Measurements from ENCODE around the gene TAX1BP1. TPM values are rescaled to one million over a fixed set of nuclear protein-coding genes. Genes with fewer than 3 reads are reported as not detected.
"Not testable (repeated sequence)": the region's sequence is repeated elsewhere in the genome, so short reads cannot be mapped to it uniquely, and the experiment has no call there.

TAX1BP1 gene
- total RNA-seq, 1 experiment from 2014 or later, result 164 TPM

DNA sequence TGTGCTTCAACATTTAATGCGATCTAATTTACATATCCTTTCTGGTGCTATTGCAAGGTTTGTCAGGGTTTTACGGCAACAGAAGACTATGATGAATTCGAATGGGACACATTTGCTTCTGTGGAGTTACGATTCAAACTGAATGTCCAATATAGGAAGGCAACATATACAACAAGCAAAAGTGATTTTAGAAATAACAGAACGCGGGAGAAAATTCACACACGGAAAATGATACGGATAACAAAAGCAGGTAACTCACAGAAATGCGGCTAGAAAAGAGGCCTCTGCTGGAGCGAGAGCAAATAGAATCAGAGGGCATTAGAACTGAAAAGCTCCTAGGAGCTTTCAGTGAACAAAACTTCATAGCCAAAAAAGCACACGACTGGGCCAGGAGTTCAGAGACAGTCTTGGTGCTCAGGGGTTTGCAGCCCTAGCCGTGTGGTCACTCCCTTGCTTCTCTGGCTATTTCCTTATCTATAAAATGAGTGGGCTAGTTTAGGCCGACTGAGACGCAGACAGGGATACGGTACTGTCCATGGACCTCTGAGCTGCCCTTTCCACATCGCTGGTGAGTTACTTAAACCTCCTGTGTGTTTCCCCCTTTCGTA is 557 bp upstream of the TAX1BP1 start:
- no peak for DNase-seq (ENCODE audit: low spot score)

DNA sequence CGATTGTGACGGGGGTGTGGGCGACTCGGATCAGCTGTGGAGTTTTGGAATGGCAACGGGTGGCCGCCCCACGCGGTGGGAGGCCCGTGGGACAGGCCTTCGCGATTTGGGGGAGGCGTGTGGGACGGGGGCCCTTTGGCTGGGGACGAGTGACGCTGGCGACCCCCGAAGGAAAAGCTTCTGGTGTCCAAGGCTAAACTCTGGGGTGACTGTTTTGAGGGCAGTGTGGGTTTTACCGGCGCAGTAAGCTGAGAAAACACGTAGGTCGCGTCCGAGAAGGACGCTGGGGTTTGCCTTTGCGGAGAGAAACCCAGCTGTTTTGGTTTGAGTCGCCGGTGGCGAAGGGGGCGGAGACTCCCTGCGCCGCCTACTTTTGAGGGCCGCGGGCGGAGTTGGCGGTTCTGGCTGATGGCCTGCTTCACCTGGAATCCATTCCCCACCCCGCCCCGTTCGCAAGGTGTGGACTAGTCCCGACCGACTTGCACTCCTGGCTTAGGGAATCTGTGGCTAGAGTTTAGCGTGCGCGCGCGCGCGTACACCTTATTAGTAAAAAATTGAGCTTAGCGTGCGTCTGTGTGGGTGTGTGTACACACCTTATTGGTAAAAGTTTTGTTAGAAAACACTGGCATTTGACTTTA is 606 bp downstream of the TAX1BP1 start:
- peak; percentile 91 for DNase-seq (ENCODE audit: low spot score)

DNA sequence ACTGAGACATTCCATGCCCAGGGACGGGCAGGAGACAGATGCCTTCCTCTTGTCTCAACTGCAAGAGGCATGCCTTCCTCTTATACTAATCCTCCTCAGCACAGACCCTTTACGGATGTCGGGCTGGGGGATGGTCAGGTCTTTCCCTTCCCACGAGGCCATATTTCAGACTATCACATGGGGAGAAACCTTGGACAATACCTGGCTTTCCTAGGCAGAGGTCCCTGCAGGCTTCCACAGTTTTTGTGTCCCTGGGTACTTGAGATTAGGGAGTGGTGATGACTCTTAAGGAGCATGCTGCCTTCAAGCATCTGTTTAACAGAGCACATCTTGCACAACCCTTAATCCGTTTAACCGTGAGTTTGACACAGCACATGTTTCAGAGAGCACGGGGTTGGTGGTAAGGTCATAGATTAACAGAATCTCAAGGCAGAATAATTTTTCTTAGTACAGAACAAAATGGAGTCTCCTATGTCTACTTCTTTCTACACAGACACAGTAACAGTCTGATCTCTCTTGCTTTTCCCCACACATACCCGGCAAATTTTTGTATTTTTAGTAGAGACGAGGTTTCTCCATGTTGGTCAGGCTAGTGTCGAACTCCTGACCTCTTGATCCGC is 2.2 kb downstream of the TAX1BP1 start:
- not testable (repeated sequence) for DNase-seq (ENCODE audit: low spot score)

DNA sequence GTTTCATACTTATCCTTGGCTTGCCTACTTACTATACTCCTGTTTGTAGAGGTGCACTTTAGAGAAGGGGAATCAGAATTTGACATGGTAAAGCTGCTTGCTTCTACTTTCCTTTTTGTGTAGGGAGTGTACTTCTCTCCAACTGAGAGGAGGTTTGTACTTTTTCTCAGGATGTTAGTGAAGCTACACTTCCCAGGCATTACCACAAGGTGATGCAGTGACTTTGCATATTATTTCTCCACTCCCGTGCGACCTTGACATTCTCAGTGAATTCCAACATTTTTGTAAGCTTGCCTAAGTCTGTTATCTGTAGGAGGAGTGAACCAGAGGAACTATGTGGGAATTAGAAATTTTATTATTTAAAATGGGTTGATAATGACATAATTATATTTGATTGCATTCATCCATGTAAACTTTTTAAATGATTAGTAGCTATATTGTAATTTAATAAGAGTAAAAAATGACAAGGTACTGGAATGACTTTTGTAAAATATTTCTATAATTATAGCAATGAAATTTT is 5.2 kb downstream of the TAX1BP1 start:
- peak; percentile 98 for DNase-seq (ENCODE audit: low spot score)

DNA sequence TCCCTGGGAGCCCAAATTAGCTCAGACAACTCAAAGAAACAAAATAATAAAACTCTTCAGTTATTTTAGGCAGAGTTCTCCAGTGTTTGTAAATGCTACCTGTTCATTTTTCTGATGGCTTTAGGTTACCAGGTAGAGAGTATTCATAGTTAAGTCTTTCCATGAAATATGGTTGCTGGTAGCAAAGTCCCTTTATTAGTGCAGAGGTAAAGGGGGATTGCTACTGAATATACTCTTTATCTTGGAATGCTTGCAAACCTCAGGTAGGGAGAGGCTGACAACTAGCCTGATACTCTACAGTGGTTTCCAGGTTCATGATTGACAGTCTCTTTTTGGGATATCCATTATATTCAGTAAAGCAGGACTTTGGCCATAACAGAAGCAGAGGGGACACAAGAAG is 6.5 kb downstream of the TAX1BP1 start:
- no peak for DNase-seq (ENCODE audit: low spot score)

DNA sequence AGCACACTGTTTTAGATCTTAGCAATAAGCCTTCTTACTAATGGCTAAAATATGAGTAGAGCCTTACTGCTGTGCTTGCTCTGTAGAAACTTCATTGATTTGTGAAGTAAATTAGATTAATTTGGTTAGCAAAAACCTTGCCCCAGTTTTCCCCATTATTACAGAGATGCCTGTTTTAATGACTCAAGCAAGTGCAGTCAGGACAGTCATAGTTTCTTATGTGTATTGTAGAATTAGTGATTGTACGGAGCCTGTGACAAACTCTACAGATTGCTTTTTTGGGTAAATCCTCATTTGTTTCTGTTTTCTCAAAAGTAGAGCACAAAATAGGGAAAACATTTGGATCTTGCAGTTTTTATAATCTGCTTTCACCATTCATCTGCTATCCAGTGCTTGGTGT is 7.0 kb downstream of the TAX1BP1 start:
- DNase-seq (ENCODE audit: low spot score), result no peak

DNA sequence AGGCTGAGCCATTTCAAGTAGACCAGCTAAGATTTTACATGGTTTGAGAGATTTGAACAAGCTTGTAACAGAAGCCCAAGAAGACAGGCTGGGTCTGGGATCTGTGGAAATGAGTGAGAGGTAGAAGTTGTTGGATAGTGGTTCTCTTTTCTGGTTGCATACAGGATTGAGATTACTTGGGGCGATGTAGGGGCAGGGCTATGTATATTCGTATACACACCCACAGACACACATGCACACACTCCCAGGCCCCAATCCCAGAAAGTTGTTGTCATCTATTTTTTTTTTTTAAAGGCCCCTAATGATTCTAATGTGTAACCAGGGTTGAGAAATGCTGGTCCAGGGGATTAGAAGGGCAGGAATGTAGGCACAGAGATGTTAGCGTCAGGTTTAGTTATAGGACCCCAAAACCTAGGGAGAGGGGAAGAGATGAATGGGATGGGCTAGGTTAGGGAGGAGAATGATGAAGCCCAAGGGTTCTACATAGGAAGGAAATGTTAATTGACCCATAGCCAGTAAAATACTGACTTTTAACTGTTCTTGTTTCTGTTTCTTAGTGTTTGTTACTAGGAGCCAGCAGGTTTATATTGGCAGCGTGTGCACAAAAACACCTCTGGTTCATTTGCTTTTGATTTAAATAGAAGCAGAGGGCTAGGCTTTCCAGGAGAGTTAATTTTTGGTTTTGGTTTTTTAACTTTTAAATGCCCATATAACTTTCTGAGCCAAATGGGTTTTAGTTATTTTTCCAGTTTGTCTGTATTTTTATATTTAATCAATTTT is 7.8 kb downstream of the TAX1BP1 start:
- DNase-seq (ENCODE audit: low spot score), result no peak

DNA sequence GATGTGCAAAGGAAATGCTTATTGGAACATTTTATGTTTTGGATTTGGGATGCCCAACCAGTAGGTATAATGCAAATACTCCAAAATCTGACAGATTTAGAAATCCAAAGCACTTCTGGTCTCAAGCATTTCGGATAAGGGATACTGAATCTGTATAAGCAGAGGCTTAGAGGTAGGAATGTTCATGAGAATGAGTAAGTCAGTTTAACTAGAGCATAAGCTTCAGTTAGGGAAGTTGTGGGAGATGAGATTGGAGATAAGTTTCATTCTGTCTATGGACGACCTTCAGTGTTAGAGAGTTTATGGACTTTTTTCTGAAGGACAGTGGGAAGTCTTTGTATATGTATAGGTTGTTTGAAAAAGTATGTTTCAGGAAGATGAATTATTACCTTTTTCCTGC is 10.4 kb downstream of the TAX1BP1 start:
- DNase-seq (ENCODE audit: low spot score), result no peak

DNA sequence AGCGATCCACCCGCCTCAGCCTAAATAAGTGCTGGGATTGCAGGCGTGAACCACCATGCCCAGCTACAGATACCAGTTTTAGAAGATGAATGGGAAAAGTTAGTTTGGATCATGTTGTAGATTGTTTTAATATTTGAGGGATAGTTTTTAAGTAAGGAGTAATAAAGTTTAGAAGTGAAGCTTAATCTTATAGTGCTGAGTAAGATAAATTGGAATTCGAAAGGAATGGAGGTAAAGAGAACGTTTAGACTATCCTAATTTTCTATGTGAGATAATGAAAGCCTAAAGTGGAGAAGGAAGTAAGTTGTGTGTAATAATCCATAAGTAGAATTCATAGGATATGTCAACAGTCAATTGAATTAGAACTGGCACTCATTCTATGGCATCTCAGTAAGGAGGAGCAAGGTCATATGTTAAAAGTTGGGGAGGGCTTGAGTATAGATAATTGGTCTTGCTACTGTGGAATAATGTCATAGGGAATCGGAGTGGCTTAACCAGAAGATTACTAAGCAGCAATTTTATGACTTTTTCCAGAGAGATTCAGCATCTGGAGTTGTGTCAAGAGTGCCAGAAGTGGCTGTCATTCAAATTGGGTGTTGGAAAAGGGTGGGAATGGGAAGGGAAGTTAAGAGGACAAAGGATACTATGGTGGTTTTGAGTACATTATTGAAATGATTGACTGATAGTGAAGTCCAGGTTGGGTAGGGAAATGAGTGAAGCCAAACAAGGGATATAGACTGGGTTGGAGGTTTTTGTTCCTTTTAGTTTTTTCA is 12.1 kb downstream of the TAX1BP1 start:
- no peak for DNase-seq (ENCODE audit: low spot score)

DNA sequence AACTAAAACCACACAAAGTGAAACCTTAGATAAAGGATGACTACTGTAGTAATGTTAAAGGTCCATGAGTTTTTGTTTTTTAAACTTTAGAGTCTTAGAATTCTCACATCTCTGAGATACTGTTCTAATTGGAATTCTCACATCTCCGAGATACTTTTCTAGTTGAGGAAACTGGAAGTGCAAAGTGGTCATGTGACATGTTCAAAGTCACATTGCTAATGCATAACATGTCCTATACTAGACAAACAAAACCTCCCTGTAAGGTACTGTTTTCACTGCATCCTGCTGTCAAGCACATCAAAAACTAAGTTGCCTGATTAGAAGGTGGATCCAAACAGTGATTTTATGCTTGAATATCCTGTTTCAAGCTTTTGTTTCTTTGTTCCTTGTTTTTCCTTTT is 13.9 kb downstream of the TAX1BP1 start:
- no peak for DNase-seq (ENCODE audit: low spot score)

DNA sequence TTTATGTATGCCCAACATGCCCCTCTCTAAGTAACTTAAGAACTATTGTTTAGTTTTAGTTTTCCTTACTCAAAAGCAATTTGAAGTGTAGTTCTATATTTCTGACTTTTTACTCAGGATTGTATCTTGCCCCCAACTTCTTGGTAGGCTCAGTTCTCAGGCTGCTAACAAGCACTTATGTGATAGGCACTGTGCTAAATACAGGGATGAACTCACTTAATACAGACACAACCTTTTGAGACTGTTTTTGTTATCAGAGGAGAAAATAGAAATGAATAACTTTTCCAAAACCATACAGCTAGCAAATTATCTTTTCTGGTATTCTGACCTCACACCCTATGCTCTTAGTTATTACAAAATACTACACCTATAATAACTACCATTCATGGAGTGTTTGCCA is 16.3 kb downstream of the TAX1BP1 start:
- DNase-seq (ENCODE audit: low spot score), result no peak

DNA sequence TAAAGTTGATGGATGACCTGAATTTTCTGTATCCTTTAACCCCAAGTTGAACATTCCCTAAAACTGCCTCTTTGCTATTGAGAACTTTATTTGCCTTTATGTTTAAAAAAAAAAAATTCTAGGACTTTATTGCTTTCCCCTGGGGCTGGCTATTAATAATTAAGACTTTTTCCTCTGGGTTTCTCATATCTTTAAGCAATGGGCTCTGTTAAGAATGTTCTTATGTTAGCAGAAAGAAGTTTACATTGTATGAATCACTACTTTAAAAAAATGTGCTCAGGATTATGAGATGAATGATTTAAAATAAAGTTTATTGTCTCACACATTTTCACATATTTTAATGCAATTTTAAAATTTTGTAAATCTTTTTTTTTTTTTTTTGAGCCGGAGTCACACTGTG is 19.5 kb downstream of the TAX1BP1 start:
- no peak for DNase-seq (ENCODE audit: low spot score)

DNA sequence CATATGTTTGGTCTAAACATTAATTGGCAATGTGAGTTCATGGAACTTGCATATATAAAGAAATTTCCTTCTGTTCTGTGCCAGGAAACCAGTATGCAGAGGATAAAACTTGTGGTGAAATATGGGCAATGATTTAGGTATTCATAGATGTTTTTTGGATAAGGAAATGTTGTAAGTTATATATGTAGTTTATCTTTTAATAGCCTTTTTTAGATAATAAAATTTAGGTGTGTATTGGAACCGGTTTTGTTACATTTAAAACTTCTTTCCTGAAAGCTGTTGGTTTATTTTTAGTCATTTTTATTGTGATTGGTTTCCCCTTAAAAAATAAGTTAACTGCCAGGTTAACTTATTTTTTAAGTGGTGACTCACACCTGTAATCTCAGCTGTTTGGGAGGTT is 22.1 kb downstream of the TAX1BP1 start:
- no peak for DNase-seq (ENCODE audit: low spot score)

DNA sequence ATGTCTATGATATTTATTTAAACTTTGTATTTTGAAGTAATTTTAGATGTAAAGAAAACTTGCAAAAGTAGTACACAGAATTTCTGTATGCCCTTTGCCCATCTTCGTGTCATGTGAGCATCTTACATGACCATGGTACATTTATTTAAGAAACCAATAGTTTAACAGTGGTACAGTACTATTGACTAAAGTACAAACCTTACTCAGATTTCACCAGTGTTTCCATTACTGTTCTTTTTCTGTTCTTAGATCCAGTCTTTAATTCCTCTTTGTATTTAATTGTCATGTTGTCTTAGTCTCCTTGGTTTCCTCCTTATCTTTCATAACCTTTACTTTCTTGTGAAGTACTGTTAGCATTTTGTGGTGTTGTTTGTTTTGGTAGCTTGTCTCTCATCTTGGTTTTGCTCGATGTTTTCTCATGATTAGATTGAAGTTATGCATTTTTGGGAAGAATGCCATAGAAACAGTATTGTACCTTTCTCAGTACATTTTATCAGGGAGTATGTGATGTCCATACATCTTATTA is 24.1 kb downstream of the TAX1BP1 start:
- no peak for DNase-seq (ENCODE audit: low spot score)

DNA sequence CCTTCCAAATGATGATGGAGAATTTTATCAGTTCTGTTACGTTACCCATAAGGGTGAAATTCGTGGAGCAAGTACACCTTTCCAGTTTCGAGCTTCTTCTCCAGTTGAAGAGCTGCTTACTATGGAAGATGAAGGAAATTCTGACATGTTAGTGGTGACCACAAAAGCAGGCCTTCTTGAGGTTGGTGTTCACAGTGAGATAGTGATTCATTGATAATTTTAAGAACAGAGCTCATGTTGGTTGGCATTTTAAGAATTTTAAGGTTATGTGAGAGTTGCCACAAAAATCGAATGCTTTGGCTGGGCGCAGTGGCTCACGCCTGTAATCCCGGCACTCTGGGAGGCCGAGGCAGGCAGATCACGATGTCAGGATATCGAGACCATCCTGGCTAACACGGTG is 25.9 kb downstream of the TAX1BP1 start:
- no peak for DNase-seq (ENCODE audit: low spot score)

DNA sequence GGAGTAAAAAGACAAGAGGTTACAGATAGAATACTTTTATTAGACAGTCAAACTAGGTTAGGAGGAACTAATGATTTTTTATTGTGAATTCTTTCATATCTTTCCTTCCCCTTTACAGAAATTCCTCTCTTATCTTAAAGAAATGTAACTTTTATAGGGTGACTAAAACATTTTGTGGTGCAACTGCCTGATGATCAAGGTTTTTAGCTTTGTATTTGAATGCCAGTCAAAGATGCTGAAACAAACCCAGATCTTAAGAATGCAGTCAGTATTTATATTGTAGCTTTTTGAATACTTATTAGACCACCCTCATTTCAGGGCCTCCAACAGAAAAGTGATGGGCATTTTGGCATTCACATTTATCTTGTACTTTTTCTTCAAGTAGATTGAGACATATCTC is 27.4 kb downstream of the TAX1BP1 start:
- DNase-seq (ENCODE audit: low spot score), result no peak

DNA sequence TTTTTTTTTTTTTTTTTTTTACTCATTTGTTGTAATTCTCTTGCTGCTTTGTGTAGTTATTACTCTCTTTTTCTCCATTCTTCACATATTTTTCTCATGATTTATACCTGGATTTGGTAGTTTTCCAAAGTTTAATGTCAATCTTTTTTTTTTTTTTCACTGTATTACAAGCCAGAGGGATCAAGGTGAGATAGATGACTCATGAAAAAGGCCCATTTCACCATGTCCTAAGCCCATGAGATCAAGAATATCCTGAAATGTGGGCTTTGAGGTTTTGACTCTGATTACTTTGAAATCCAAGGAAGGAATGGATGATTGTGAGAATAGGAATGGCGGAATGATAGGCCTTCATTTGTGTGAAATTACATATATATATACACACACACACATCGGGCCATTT is 31.1 kb downstream of the TAX1BP1 start:
- DNase-seq (ENCODE audit: low spot score), result no peak

DNA sequence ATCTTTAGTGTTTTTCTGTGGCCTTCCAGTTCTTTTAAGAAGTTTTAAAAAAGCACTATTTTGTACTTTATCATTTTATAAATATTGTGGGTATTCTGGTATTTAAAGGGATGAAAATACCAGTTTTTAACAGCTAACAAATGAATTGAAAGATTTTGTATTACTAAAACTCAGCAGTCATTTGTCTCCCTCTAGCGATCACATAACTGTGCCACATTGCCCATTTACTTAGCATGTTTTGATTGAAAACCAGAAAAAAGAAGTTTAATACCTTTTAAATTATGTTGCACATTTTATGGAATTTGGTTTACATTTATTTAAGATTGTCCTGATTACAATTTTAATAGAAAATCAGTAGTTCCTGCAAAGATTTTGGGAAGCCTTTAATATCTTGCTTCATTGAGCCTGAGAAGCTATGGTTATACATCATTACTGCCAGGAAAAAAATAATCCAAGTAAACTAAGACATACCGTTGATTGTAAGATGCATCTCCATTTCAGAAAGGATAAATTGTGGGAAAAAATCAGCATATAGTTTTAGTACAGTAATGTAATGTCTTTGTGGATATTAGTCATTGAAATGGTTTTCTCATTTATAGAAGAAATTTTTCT is 34.9 kb downstream of the TAX1BP1 start:
- DNase-seq (ENCODE audit: low spot score), result peak; percentile 66

DNA sequence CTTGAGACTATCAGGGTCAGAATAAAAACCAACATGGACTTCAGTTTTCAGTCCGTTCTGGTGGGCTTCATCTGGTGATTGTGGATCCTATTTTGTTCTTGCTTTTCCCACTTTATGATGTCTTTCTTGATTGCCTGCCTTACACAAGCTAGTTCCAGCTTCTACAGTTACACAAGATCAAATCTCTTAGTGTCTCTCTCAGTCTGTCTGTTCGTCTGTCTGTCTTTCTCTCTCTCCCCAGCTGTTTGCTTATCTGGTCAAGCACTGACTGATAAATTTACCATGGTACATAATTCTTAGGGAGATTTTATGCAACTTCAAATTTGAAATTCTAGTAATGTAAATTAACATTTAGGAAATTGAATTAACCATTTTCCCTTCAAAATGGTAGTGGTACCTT is 35.8 kb downstream of the TAX1BP1 start:
- DNase-seq (ENCODE audit: low spot score), result no peak

DNA sequence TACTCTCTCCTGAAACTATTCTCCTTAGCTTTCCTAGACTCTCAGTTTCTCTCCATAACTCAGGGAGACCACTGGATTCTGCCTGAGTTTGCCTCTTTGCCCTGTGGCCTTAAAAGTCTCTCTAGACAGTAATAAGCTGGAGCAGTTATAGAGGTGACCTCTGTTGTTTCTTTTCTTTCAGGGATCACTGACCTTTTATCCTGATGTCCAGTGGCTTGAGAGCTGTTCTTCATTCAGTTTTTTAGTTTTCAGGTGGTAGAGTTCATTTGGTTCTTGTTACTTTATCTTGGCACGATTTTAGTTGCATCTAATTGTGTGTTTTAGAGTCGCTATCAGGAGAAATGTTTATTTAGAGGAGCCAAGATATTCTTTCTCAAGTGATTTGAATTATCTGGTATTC is 37.7 kb downstream of the TAX1BP1 start:
- no peak for DNase-seq (ENCODE audit: low spot score)

DNA sequence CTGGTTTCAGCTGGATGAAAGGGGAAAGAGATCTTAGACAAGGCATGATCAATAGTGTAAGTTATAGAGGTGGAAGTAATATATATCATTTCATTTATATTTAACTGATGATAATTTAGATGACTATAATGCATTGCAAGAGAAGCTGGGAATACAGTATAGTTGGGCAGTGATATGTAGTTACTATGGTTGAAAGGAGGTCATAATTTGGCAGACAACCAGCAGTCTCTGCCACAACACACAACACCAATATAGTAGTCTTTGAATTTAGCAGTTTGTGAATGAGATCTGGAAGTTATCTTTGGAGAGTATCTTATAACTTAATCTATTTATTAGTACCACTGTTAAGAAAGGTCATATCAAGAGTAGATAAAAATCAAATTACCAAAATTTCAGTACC is 39.9 kb downstream of the TAX1BP1 start:
- DNase-seq (ENCODE audit: low spot score), result no peak

Measured in H4 (cell line).